ENCODE results near the gene ZNF160.

DNA sequence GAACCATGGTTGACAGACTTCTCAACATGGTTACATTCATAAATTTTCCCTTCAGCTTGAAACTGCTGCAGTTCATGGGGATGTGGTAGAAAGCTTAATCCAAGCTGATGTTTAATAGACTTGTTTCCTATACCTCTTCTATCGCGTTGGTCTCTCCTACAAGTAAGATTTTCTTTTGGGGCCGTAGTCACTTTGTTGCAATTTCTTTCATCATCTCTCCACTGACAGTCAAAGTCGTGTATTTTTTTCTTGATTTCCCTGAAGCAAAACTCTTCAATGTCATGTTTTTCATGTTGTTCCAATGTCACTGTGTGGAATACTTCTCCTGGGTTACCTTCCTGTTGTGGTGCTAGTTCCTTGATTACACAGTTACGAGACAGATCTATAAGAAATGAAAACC is 6.3 kb upstream of the ZNF160 start:
- TF ChIP-seq, protein P1, sequence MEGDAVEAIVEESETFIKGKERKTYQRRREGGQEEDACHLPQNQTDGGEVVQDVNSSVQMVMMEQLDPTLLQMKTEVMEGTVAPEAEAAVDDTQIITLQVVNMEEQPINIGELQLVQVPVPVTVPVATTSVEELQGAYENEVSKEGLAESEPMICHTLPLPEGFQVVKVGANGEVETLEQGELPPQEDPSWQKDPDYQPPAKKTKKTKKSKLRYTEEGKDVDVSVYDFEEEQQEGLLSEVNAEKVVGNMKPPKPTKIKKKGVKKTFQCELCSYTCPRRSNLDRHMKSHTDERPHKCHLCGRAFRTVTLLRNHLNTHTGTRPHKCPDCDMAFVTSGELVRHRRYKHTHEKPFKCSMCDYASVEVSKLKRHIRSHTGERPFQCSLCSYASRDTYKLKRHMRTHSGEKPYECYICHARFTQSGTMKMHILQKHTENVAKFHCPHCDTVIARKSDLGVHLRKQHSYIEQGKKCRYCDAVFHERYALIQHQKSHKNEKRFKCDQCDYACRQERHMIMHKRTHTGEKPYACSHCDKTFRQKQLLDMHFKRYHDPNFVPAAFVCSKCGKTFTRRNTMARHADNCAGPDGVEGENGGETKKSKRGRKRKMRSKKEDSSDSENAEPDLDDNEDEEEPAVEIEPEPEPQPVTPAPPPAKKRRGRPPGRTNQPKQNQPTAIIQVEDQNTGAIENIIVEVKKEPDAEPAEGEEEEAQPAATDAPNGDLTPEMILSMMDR (conservative IDR thresholded peaks at IDR 0.05 in 1 of 2, IDR thresholded peaks at IDR 0.05 in 1 of 2; ENCODE audit: low read depth in 1 of 2, low read length in 2 of 2): no peak
- no peak for TF ChIP-seq EZH2 (IDR thresholded peaks at IDR 0.05; ENCODE audit: low read length, missing control alignments)
